C4-2B (cell line): Measurements from ENCODE around the gene CLIC3.

Source experiments
- CTCF ChIP-seq: fragments of 450-650 bp; conservative IDR thresholded peaks from 2 replicates; pipeline ENCODE4 v1.5.1; 2017; ENCODE audit warnings: mild to moderate bottlenecking
- ZFX ChIP-seq: fragments of 450-650 bp; IDR thresholded peaks from 2 replicates; pipeline ENCODE4 v1.6.1; 2017

- no peak for TF ChIP-seq CTCF
- TF ChIP-seq ZFX = no peak
Measured at GRCh38 chr9:137001857-137002645, 5.7 kb upstream of the CLIC3 start.
